Activated CD4-positive, alpha-beta T cell treated with anti-CD3 and anti-CD28 coated beads for 36 hours (primary cell): Measurements from ENCODE around the gene RGCC. TPM values are rescaled to one million over a fixed set of nuclear protein-coding genes. Genes with fewer than 3 reads are reported as not detected.

Experiments
- ATAC-seq: fragments of 200-7000 bp; cut with Tn5 transposase; one replicate; pipeline ENCODE4 v1.10.0; 2021; ENCODE audit warnings: mild to moderate bottlenecking, moderate library complexity
- CTCF ChIA-PET: fragments of 350-600 bp; sonication (Branson Sonifier 250); formaldehyde crosslinking; loops from one replicate; lab custom pipeline; 2021; ENCODE audit warnings: antibody characterized with exemption; lab: Charles Lee
- POLR2A ChIA-PET: fragments of 350-600 bp; sonication (Branson Sonifier 250); formaldehyde crosslinking; loops from one replicate; lab custom pipeline; 2021; ENCODE audit warnings: antibody characterized with exemption, inconsistent platforms; lab: Charles Lee
- DNase-seq: peaks from one replicate; pipeline ENCODE4 v3.0.0-alpha.2; 2020
- H3K27ac Mint-ChIP-seq: one replicate; pipeline ENCODE4 v1.8.0; 2021; ENCODE audit warnings: mixed read lengths
- H3K27me3 Mint-ChIP-seq: one replicate; pipeline ENCODE4 v1.8.0; 2021; ENCODE audit warnings: mixed read lengths
- H3K36me3 Mint-ChIP-seq: one replicate; pipeline ENCODE4 v1.8.0; 2021; ENCODE audit warnings: low read depth, mixed read lengths
- H3K4me1 Mint-ChIP-seq: one replicate; pipeline ENCODE4 v1.8.0; 2021; ENCODE audit warnings: mixed read lengths
- H3K4me3 Mint-ChIP-seq: one replicate; pipeline ENCODE4 v1.8.0; 2021; ENCODE audit warnings: mild to moderate bottlenecking, moderate library complexity, mixed read lengths
- H3K9me3 Mint-ChIP-seq: one replicate; pipeline ENCODE4 v1.8.0; 2021; ENCODE audit warnings: low read depth, mixed read lengths
- intact Hi-C, 2 experiments: fragments of 100-400 bp; cut with DNase I in 1 of 2; cut with micrococcal nuclease in 1 of 2; formaldehyde crosslinking; loops; one replicate each; pipeline versions ENCODE4 v1.14.2 to v1.15.1; 2022 to 2024; cut with DNase I, micrococcal nuclease
- total RNA-seq, 2 experiments: library from RNA; stranded (reverse); gene quantifications; one replicate each; pipeline ENCODE4 v1.2.3, GENCODE V29; 2021

The RGCC gene
- total RNA-seq, 2 experiments from 2014 or later: 134 to 146 TPM

- ChIA-PET CTCF (interaction anchor here (1.2 kb wide), 1 partner anchor 22 kb away, joined by 4 read pairs; no protein-coding TSS in a partner anchor), POLR2A (no interaction called here)
- ATAC-seq (no peak), DNase-seq (no peak)
- Mint-ChIP-seq H3K27me3 (no peaks in the 10 kb centered on the region), H3K36me3 (peaks cover 9% of the 10 kb centered on the region), H3K4me1 (peaks cover 49% of the 10 kb centered on the region), H3K4me3 (no peak overlapping the region), H3K9me3 (peaks cover 15% of the 10 kb centered on the region), H3K27ac (no peak overlapping the region)
- intact Hi-C loops: no loop called here
Measured at GRCh38 chr13:41487222-41487621, 29.9 kb downstream of the RGCC start.

- Mint-ChIP-seq H3K27me3 (no peaks in the 10 kb centered on the region), H3K9me3 (peaks cover 12% of the 10 kb centered on the region), H3K4me3 (peak overlapping the region; percentile 59), H3K27ac (peak overlapping the region; percentile 77), H3K36me3 (peaks cover 6% of the 10 kb centered on the region), H3K4me1 (peaks cover 58% of the 10 kb centered on the region)
- peak; percentile 53 for ATAC-seq
- intact Hi-C loops: no loop called here
- CTCF ChIA-PET: interaction anchor here (0.6 to 1.2 kb wide), 3 partner anchors 23 to 1833 kb away, joined by 3 to 4 read pairs (median 3); no protein-coding TSS in a partner anchor
- no peak for DNase-seq
- POLR2A ChIA-PET: interaction anchor here (0.6 to 0.9 kb wide), 3 partner anchors 14 to 25 kb away, joined by 3 read pairs; no protein-coding TSS in a partner anchor
Measured at GRCh38 chr13:41488124-41488523, 30.8 kb downstream of the RGCC start.

- DNase-seq (no peak), ATAC-seq (no peak)
- peak overlapping the region; percentile 56 for H3K27ac Mint-ChIP-seq
- peaks cover 10% of the 10 kb centered on the region for H3K9me3 Mint-ChIP-seq
- CTCF ChIA-PET: interaction anchor here (0.6 to 2.7 kb wide), 3 partner anchors 12 to 441 kb away, joined by 3 to 15 read pairs (median 4); no protein-coding TSS in a partner anchor
- intact Hi-C loops: loop anchor here (5.0 to 10.0 kb wide), 2 partner anchors 97 to 424 kb away; no protein-coding TSS in a partner anchor
- no peak overlapping the region for H3K4me3 Mint-ChIP-seq
- H3K27me3 Mint-ChIP-seq: no peaks in the 10 kb centered on the region
- POLR2A ChIA-PET: no interaction called here
- H3K4me1 Mint-ChIP-seq: peaks cover 81% of the 10 kb centered on the region
- H3K36me3 Mint-ChIP-seq: peaks cover 17% of the 10 kb centered on the region
Measured at GRCh38 chr13:41490371-41491015, 33.1 kb downstream of the RGCC start.

GRCh38 chr13:41491436-41491835 lies 34.1 kb downstream of the RGCC start:
- H3K27me3 Mint-ChIP-seq: no peaks in the 10 kb centered on the region
- peaks cover 13% of the 10 kb centered on the region for H3K36me3 Mint-ChIP-seq
- ChIA-PET CTCF (interaction anchor here (0.6 to 2.7 kb wide), 4 partner anchors 9 to 77 kb away, joined by 3 to 15 read pairs (median 3); no protein-coding TSS in a partner anchor), POLR2A (interaction anchor here (1.4 to 2.2 kb wide), 3 partner anchors 21 to 28 kb away, joined by 7 to 10 read pairs (median 9); no protein-coding TSS in a partner anchor)
- H3K4me1 Mint-ChIP-seq: peaks cover 88% of the 10 kb centered on the region
- no peak for ATAC-seq
- intact Hi-C loops: loop anchor here (5.0 to 10.0 kb wide), 2 partner anchors 96 to 423 kb away; no protein-coding TSS in a partner anchor
- no peak for DNase-seq
- no peak overlapping the region for H3K4me3 Mint-ChIP-seq
- H3K27ac Mint-ChIP-seq: peak overlapping the region; percentile 92
- peaks cover 3% of the 10 kb centered on the region for H3K9me3 Mint-ChIP-seq

- H3K27ac Mint-ChIP-seq: peak overlapping the region; percentile 92
- DNase-seq (peak; percentile 44), ATAC-seq (peak; percentile 76)
- POLR2A ChIA-PET: interaction anchor here (0.7 to 2.2 kb wide), 5 partner anchors 23 to 562 kb away, joined by 3 to 10 read pairs (median 8); no protein-coding TSS in a partner anchor
- H3K4me1 Mint-ChIP-seq: peaks cover 89% of the 10 kb centered on the region
- CTCF ChIA-PET: interaction anchor here (1.0 to 2.7 kb wide), 4 partner anchors 11 to 33 kb away, joined by 3 to 15 read pairs (median 3); no protein-coding TSS in a partner anchor
- H3K36me3 Mint-ChIP-seq: peaks cover 15% of the 10 kb centered on the region
- intact Hi-C loops: loop anchor here (1.0 to 10.0 kb wide), 4 partner anchors 22 to 422 kb away; no protein-coding TSS in a partner anchor
- H3K27me3 Mint-ChIP-seq: no peaks in the 10 kb centered on the region
- H3K9me3 Mint-ChIP-seq: no peaks in the 10 kb centered on the region
- H3K4me3 Mint-ChIP-seq: peak overlapping the region; percentile 29
Measured at GRCh38 chr13:41492432-41493260, 35.3 kb downstream of the RGCC start.

GRCh38 chr13:41494202-41494601 lies 36.9 kb downstream of the RGCC start:
- intact Hi-C loops: loop anchor here (5.0 to 10.0 kb wide), 2 partner anchors 93 to 421 kb away; no protein-coding TSS in a partner anchor
- Mint-ChIP-seq H3K9me3 (no peaks in the 10 kb centered on the region), H3K4me3 (no peak overlapping the region), H3K27ac (peak overlapping the region; percentile 92), H3K4me1 (peaks cover 89% of the 10 kb centered on the region), H3K27me3 (no peaks in the 10 kb centered on the region), H3K36me3 (peaks cover 15% of the 10 kb centered on the region)
- ChIA-PET POLR2A (no interaction called here), CTCF (interaction anchor here (0.7 to 1.1 kb wide), 2 partner anchors 36 to 229 kb away, joined by 4 to 6 read pairs; no protein-coding TSS in a partner anchor)
- DNase-seq (no peak), ATAC-seq (no peak)

GRCh38 chr13:41495044-41495443 lies 37.7 kb downstream of the RGCC start:
- Mint-ChIP-seq H3K36me3 (peaks cover 15% of the 10 kb centered on the region), H3K4me1 (peaks cover 91% of the 10 kb centered on the region), H3K4me3 (no peak overlapping the region), H3K27ac (peak overlapping the region; percentile 92), H3K27me3 (no peaks in the 10 kb centered on the region), H3K9me3 (no peaks in the 10 kb centered on the region)
- no peak for DNase-seq
- no peak for ATAC-seq
- intact Hi-C loops: loop anchor here in 1 of 2 experiments (5.0 to 10.0 kb wide), 2 partner anchors 420 to 1002 kb away; no protein-coding TSS in a partner anchor
- CTCF ChIA-PET: interaction anchor here (0.7 to 1.1 kb wide), 2 partner anchors 37 to 228 kb away, joined by 4 to 6 read pairs; no protein-coding TSS in a partner anchor
- POLR2A ChIA-PET: no interaction called here

GRCh38 chr13:41496420-41497234 lies 39.3 kb downstream of the RGCC start:
- H3K4me3 Mint-ChIP-seq: no peak overlapping the region

GRCh38 chr13:41497436-41497835 lies 40.1 kb downstream of the RGCC start:
- POLR2A ChIA-PET: interaction anchor here (0.5 to 1.4 kb wide), 4 partner anchors 32 to 413 kb away, joined by 3 to 6 read pairs (median 4); no protein-coding TSS in a partner anchor
- intact Hi-C loops: loop anchor here in 1 of 2 experiments (5.0 to 10.0 kb wide), 2 partner anchors 417 to 1000 kb away; no protein-coding TSS in a partner anchor
- H3K27me3 Mint-ChIP-seq: no peaks in the 10 kb centered on the region
- ATAC-seq (no peak), DNase-seq (peak; percentile 30)
- H3K4me3 Mint-ChIP-seq: no peak overlapping the region
- no peaks in the 10 kb centered on the region for H3K9me3 Mint-ChIP-seq
- CTCF ChIA-PET: interaction anchor here (1.2 to 3.6 kb wide), 4 partner anchors 29 to 38 kb away, joined by 3 to 22 read pairs (median 4); no protein-coding TSS in a partner anchor
- H3K36me3 Mint-ChIP-seq: peaks cover 13% of the 10 kb centered on the region
- peak overlapping the region; percentile 87 for H3K27ac Mint-ChIP-seq
- H3K4me1 Mint-ChIP-seq: peaks cover 95% of the 10 kb centered on the region

More at GRCh38 chr13:41496420-41497234, 39.3 kb downstream of the RGCC start:
- intact Hi-C loops: loop anchor here in 1 of 2 experiments (5.0 to 10.0 kb wide), 2 partner anchors 418 to 1001 kb away; no protein-coding TSS in a partner anchor
- ChIA-PET POLR2A (interaction anchor here (0.6 to 1.4 kb wide), 2 partner anchors 38 to 1104 kb away, joined by 3 to 4 read pairs; no protein-coding TSS in a partner anchor), CTCF (interaction anchor here (0.7 to 3.6 kb wide), 4 partner anchors 28 to 115 kb away, joined by 3 to 22 read pairs (median 4); no protein-coding TSS in a partner anchor)
- H3K27me3 Mint-ChIP-seq: no peaks in the 10 kb centered on the region
- no peak for ATAC-seq
- no peak for DNase-seq
- no peaks in the 10 kb centered on the region for H3K9me3 Mint-ChIP-seq
- peak overlapping the region; percentile 87 for H3K27ac Mint-ChIP-seq
- peaks cover 95% of the 10 kb centered on the region for H3K4me1 Mint-ChIP-seq
- peaks cover 13% of the 10 kb centered on the region for H3K36me3 Mint-ChIP-seq
